HepG2 (cell line): ENCODE data around the gene FAM83C. TPM values are rescaled to one million over a fixed set of nuclear protein-coding genes. Genes with fewer than 3 reads are reported as not detected.

Experiments
- ATAC-seq: fragments of 200-7000 bp; cut with Tn5 transposase; 3 replicates; pipeline ENCODE4 v1.9.1; 2020; ENCODE audit warnings: mild to moderate bottlenecking, moderate library complexity
- BruUV-seq: library from RNA; stranded (reverse); fragments of 400-500 nt; replicated peaks from 2 replicates; lab custom pipeline; 2021; lab: Mats Ljungman, UMichigan
- CTCF ChIA-PET: fragments of 300-600 bp; formaldehyde crosslinking; extraction: SDS; loops from one replicate; lab custom pipeline; 2021; ENCODE audit warnings: low total read pairs, inconsistent platforms, low intra/inter-chr PET ratio; lab: Yijun Ruan, JAX
- POLR2A ChIA-PET: fragments of 350-600 bp; sonication (Branson Sonifier 250); formaldehyde crosslinking; loops from one replicate; lab custom pipeline; 2020; ENCODE audit warnings: antibody characterized with exemption, inconsistent platforms; lab: Yijun Ruan, JAX
- DNase-seq: peaks from one replicate; pipeline ENCODE4 v3.0.0-alpha.2; 2015; ENCODE audit warnings: low spot score
- FAIRE-seq: peaks from 3 replicates; lab custom pipeline; 2011; peaks lifted over from hg19 to GRCh38; lab: Jason Lieb, UNC
- H2AFZ ChIP-seq: one replicate; pipeline ENCODE4 v1.6.1; 2011; ENCODE audit warnings: low read length, inconsistent platforms
- H3K27ac ChIP-seq: fragments of 300-600 bp; 3 replicates; pipeline ENCODE4 v1.8.0; 2011; ENCODE audit warnings: mixed run types, mild to moderate bottlenecking, mixed read lengths, low read length, inconsistent platforms; ENCODE audit not compliant: insufficient read depth; ENCODE audit errors: extremely low read length
- H3K27me3 ChIP-seq, 2 experiments: fragments of 200-600 bp in 1 of 2; 2 replicates in 1 of 2; 3 replicates in 1 of 2; pipeline versions ENCODE4 v1.6.0 to v1.8.0; 2011; ENCODE audit warnings: low read length in 2 of 2, mild to moderate bottlenecking in 2 of 2, moderate library complexity in 2 of 2, inconsistent platforms in 1 of 2; ENCODE audit not compliant: insufficient read depth in 2 of 2, control insufficient read depth in 1 of 2
- H3K36me3 ChIP-seq, 2 experiments: fragments of 200-600 bp in 1 of 2; replicated peaks in 1 of 2; 2 replicates in 1 of 2; 3 replicates in 1 of 2; pipeline versions ENCODE4 v1.5.1 to v1.8.0; 2011; ENCODE audit warnings: low read length in 2 of 2, inconsistent platforms in 1 of 2; ENCODE audit not compliant: insufficient read depth in 2 of 2, control insufficient read depth in 1 of 2
- H3K4me1 ChIP-seq: 2 replicates; pipeline ENCODE4 v1.5.1; 2012; ENCODE audit warnings: low read length, inconsistent platforms; ENCODE audit not compliant: insufficient read depth
- H3K4me2 ChIP-seq: 2 replicates; pipeline ENCODE4 v1.6.0; 2011; ENCODE audit warnings: low read depth, low read length, inconsistent platforms
- H3K4me3 ChIP-seq, 3 experiments: fragments of 200-600 bp in 1 of 3; sonication (generic), shearing (Covaris generic) in 1 of 3; replicated peaks in 1 of 3; 2 replicates each; pipeline ENCODE4 v1.5.1; 2011 to 2016; ENCODE audit warnings: low read length in 3 of 3, inconsistent platforms in 2 of 3, low read depth in 2 of 3, mild to moderate bottlenecking in 2 of 3, control low read depth in 1 of 3, mixed read lengths in 1 of 3; ENCODE audit not compliant: insufficient read depth in 1 of 3
- H3K79me2 ChIP-seq: one replicate; pipeline ENCODE4 v1.6.1; 2011; ENCODE audit warnings: low read length, inconsistent platforms; ENCODE audit not compliant: insufficient read depth
- H3K9ac ChIP-seq: 2 replicates; pipeline ENCODE4 v1.6.0; 2011; ENCODE audit warnings: mild to moderate bottlenecking, low read depth, low read length, inconsistent platforms; ENCODE audit not compliant: insufficient read depth
- H3K9me3 ChIP-seq: 2 replicates; pipeline ENCODE4 v1.5.1; 2012; ENCODE audit warnings: mild to moderate bottlenecking, low read length
- H4K20me1 ChIP-seq: 2 replicates; pipeline ENCODE4 v1.6.0; 2011; ENCODE audit warnings: inconsistent platforms, mild to moderate bottlenecking, low read length, moderate library complexity; ENCODE audit not compliant: insufficient read depth
- AGO1 ChIP-seq: fragments of 200-400 bp; formaldehyde crosslinking; IDR thresholded peaks from 2 replicates; pipeline ENCODE4 v1.6.1; 2017; ENCODE audit warnings: mild to moderate bottlenecking, low read depth, low read length, moderate library complexity; ENCODE audit not compliant: poor library complexity, severe bottlenecking
- ATM ChIP-seq: fragments of 450-650 bp; IDR thresholded peaks from 2 replicates; pipeline ENCODE4 v1.7.1; 2017; ENCODE audit warnings: mild to moderate bottlenecking, borderline replicate concordance
- CHD2 ChIP-seq: IDR thresholded peaks from 2 replicates; pipeline ENCODE4 v1.6.1; 2011; ENCODE audit warnings: low read depth, low read length, improper control_type of control experiment
- DMAP1 ChIP-seq: IDR thresholded peaks from 2 replicates; pipeline ENCODE4 v1.6.1; 2016
- ELF1 ChIP-seq: sonication (generic); formaldehyde crosslinking; IDR thresholded peaks from 2 replicates; pipeline ENCODE4 v1.4.0; 2020; ENCODE audit warnings: missing genetic modification reagents
- ELF3 ChIP-seq: IDR thresholded peaks from 2 replicates; pipeline ENCODE4 v1.6.1; 2016; ENCODE audit warnings: missing genetic modification reagents, missing compliant biosample characterization
- FOXO1 ChIP-seq: sonication (generic); formaldehyde crosslinking; IDR thresholded peaks from 2 replicates; pipeline ENCODE4 v1.4.0; 2020; ENCODE audit warnings: missing genetic modification reagents
- GMEB1 ChIP-seq: sonication (generic); formaldehyde crosslinking; IDR thresholded peaks from 2 replicates; pipeline ENCODE4 v1.5.1; 2020; ENCODE audit warnings: missing genetic modification reagents, mild to moderate bottlenecking, borderline replicate concordance
- HMG20A ChIP-seq: IDR thresholded peaks from 2 replicates; pipeline ENCODE4 v1.6.1; 2016; ENCODE audit warnings: borderline replicate concordance
- HNRNPK ChIP-seq: fragments of 200-400 bp; formaldehyde crosslinking; IDR thresholded peaks from 2 replicates; pipeline ENCODE4 v1.6.1; 2018; ENCODE audit warnings: low read length, low read depth, moderate library complexity, mild to moderate bottlenecking; ENCODE audit not compliant: poor library complexity, severe bottlenecking
- HOXA3 ChIP-seq: sonication (generic); formaldehyde crosslinking; IDR thresholded peaks from 2 replicates; pipeline ENCODE4 v1.5.0; 2020; ENCODE audit warnings: missing genetic modification reagents
- LCORL ChIP-seq, 2 experiments: fragments of 450-650 bp in 1 of 2; sonication (generic) in 1 of 2; formaldehyde crosslinking in 1 of 2; IDR thresholded peaks; 2 replicates each; pipeline versions ENCODE4 v1.5.0 to v1.6.1; 2017 to 2020; ENCODE audit warnings: antibody characterized with exemption in 1 of 2, missing genetic modification reagents in 1 of 2
- MED1 ChIP-seq: sonication (generic); formaldehyde crosslinking; IDR thresholded peaks from 2 replicates; pipeline ENCODE4 v1.4.0; 2020; ENCODE audit warnings: missing genetic modification reagents
- NFKB2 ChIP-seq: sonication (generic); formaldehyde crosslinking; IDR thresholded peaks from 2 replicates; pipeline ENCODE4 v1.4.0; 2020; ENCODE audit warnings: missing genetic modification reagents, borderline replicate concordance
- POLR2AphosphoS5 ChIP-seq: IDR thresholded peaks from 2 replicates; pipeline ENCODE4 v1.6.1; 2012; ENCODE audit warnings: low read depth, low read length
- ZEB1 ChIP-seq: IDR thresholded peaks from 2 replicates; pipeline ENCODE4 v1.6.1; 2012; ENCODE audit warnings: mild to moderate bottlenecking, low read depth, inconsistent platforms; ENCODE audit not compliant: insufficient replicate concordance
- ZFP37 ChIP-seq: sonication (generic); formaldehyde crosslinking; IDR thresholded peaks from 2 replicates; pipeline ENCODE4 v1.4.0; 2020; ENCODE audit warnings: missing genetic modification reagents, borderline replicate concordance
- ZNF274 ChIP-seq: sonication (generic); formaldehyde crosslinking; IDR thresholded peaks from 2 replicates; pipeline ENCODE4 v1.5.1; 2020; ENCODE audit warnings: mild to moderate bottlenecking, missing genetic modification reagents
- ZNF552 ChIP-seq: sonication (generic); formaldehyde crosslinking; IDR thresholded peaks from 2 replicates; pipeline ENCODE4 v1.9.0; 2022; ENCODE audit warnings: missing genetic modification reagents, mild to moderate bottlenecking, borderline replicate concordance
- ZNF724P ChIP-seq: sonication (generic); formaldehyde crosslinking; IDR thresholded peaks from 2 replicates; pipeline ENCODE4 v1.8.0; 2022; ENCODE audit warnings: missing genetic modification reagents, borderline replicate concordance
- ZNF891 ChIP-seq: sonication (generic); formaldehyde crosslinking; IDR thresholded peaks from 2 replicates; pipeline ENCODE4 v1.5.0; 2020; ENCODE audit warnings: mild to moderate bottlenecking, missing genetic modification reagents
- WGBS: methylation state at CpG from one replicate; pipeline ENCODE4 v1.1.6; 2017; ENCODE audit warnings: low lambda C conversion rate; 5-methylcytosine and 5-hydroxymethylcytosine counted together
- in situ Hi-C: cut with HindIII; loops from 2 replicates; pipeline ENCODE4 v1.10.0; 2017; ENCODE audit warnings: low pct_unique_long_range_greater_than_20kb; ENCODE audit not compliant: extremely low pct_ligation_motif_present
- intact Hi-C: fragments of 100-400 bp; cut with micrococcal nuclease; formaldehyde crosslinking; loops from one replicate; pipeline ENCODE4 v1.10.0; 2022; ENCODE audit not compliant: unreplicated experiment
- polyA plus RNA-seq, 8 experiments: library from polyadenylated mRNA; depleted of rRNA in 3 of 8; stranded (reverse) in 7 of 8; unstranded in 1 of 8; fragments of >200 nt; fragmentation: Illumina TruSeq in 4 of 8; extraction: Trizol in 4 of 8; gene quantifications; 2 replicates each; pipeline versions ENCODE4 v1.2.1 to v1.2.3, GENCODE V29; 2011 to 2016; ENCODE audit warnings: low read depth in 4 of 8, missing spikeins in 1 of 8, mixed read lengths in 1 of 8; ENCODE audit not compliant: insufficient read depth in 1 of 8
- total RNA-seq, 5 experiments: library from RNA; depleted of rRNA; stranded (reverse); fragments of >200 nt; fragmentation: Illumina TruSeq; extraction: Trizol; gene quantifications; 2 replicates each; pipeline ENCODE4 v1.2.3, GENCODE V29; 2016; ENCODE audit warnings: low read depth in 1 of 5
- TF ChIP-seq, protein P1 (sequence below): sonication (generic); formaldehyde crosslinking; IDR thresholded peaks from 2 replicates; pipeline ENCODE4 v1.8.0; 2022; ENCODE audit warnings: missing genetic modification reagents, mild to moderate bottlenecking, borderline replicate concordance

Gene FAM83C
- total and polyA plus RNA-seq, 2 of the 13 experiments (the other 11 are each of a cell fraction or from before 2014, with no cell fraction given) = 0.04 TPM; not detected in 1

- CTCF ChIA-PET = interaction anchor here (0.7 to 3.4 kb wide), 9 partner anchors 61 to 435 kb away, joined by 3 to 27 read pairs (median 6); partner anchors contain the start of gene EDEM2
- H3K27ac ChIP-seq = no peak overlapping the region
- H2AFZ ChIP-seq = no peak overlapping the region
- peak overlapping the region in 1 of 3 experiments; percentile 35; a peak in 2 of 6 replicates for H3K4me3 ChIP-seq
- POLR2A ChIA-PET = interaction anchor here (0.7 to 8.8 kb wide), 14 partner anchors 8 to 186 kb away, joined by 3 to 80 read pairs (median 3); partner anchors contain the start of genes CEP250, EDEM2 and EIF6
- BruUV-seq = no TSS peak
- H3K4me2 ChIP-seq = peak overlapping the region; percentile 57
- FAIRE-seq = peak; percentile 98
- in situ Hi-C loops (loop anchor here (5.0 to 10.0 kb wide), 2 partner anchors 122 to 394 kb away; partner anchors contain the start of genes ACSS2, EDEM2 and GGT7), intact Hi-C loops (loop anchor here (1.0 kb wide), 5 partner anchors 61 to 435 kb away; no protein-coding TSS in a partner anchor)
- peaks cover 19% of the 10 kb centered on the region for H3K4me1 ChIP-seq
- 25% methylated on average over 11 of the region's 14 CpGs for WGBS
- H4K20me1 ChIP-seq = no peaks in the 10 kb centered on the region
- H3K27me3 ChIP-seq = no peaks in the 10 kb centered on the region
- peak; percentile 82 for ATAC-seq
- peak; percentile 77 for DNase-seq
- no peaks in the 10 kb centered on the region for H3K9me3 ChIP-seq
- no peaks in the 10 kb centered on the region for H3K36me3 ChIP-seq
- no peaks in the 10 kb centered on the region for H3K79me2 ChIP-seq
- H3K9ac ChIP-seq = no peak overlapping the region
- TF ChIP-seq GMEB1 (CRISPR knock-in tag) (peak; percentile 36; the same call in 1 of the 2 replicates), ZFP37 (0 out of 2 replicates have a peak, but pooled peaks have one; percentile 23), FOXO1 (CRISPR knock-in tag) (peak; percentile 39; the same call in 1 of the 2 replicates), HOXA3 (CRISPR knock-in tag) (peak; percentile 68), LCORL (IDR thresholded peaks at IDR 0.05) (no peak), LCORL (CRISPR knock-in tag; IDR thresholded peaks at IDR 0.05) (peak; percentile 87), ZNF891 (CRISPR knock-in tag) (peak; percentile 47; the same call in 1 of the 2 replicates), ZNF552 (0 out of 2 replicates have a peak, but pooled peaks have one; percentile 37), HMG20A (CRISPR knock-in tag) (no peak), AGO1 (peak; percentile 58), POLR2AphosphoS5 (no peak), ZNF724P (CRISPR knock-in tag) (no peak), NFKB2 (CRISPR knock-in tag) (peak; percentile 84; the same call in 1 of the 2 replicates), CHD2 (0 out of 2 replicates have a peak, but pooled peaks have one; percentile 26), ZEB1 (peak; percentile 77), ELF3 (CRISPR knock-in tag) (peak; percentile 73), HNRNPK (no peak), MED1 (peak; percentile 52; the same call in 1 of the 2 replicates), ATM (no peak), ELF1 (CRISPR knock-in tag) (0 out of 2 replicates have a peak, but pooled peaks have one; percentile 26), ZNF274 (CRISPR knock-in tag) (peak; percentile 94; the same call in 1 of the 2 replicates), DMAP1 (CRISPR knock-in tag) (0 out of 2 replicates have a peak, but pooled peaks have one; percentile 19)
- TF ChIP-seq, protein P1, sequence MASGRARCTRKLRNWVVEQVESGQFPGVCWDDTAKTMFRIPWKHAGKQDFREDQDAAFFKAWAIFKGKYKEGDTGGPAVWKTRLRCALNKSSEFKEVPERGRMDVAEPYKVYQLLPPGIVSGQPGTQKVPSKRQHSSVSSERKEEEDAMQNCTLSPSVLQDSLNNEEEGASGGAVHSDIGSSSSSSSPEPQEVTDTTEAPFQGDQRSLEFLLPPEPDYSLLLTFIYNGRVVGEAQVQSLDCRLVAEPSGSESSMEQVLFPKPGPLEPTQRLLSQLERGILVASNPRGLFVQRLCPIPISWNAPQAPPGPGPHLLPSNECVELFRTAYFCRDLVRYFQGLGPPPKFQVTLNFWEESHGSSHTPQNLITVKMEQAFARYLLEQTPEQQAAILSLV (CRISPR knock-in tag) = peak; percentile 22; the same call in 1 of the 2 replicates
Observed at GRCh38 chr20:35269055-35269781, 23.0 kb downstream of the FAM83C start.
